Astrocyte of the hippocampus (primary cell): ENCODE results near the gene SLC39A1.
"Not testable (repeated sequence)": the region's sequence is repeated elsewhere in the genome, so short reads cannot be mapped to it uniquely, and the experiment has no call there.

Source experiments
- DNase-seq: peaks from one replicate; pipeline ENCODE4 v3.0.0; 2011; ENCODE audit warnings: low read depth, low spot score

Gene SLC39A1

DNA sequence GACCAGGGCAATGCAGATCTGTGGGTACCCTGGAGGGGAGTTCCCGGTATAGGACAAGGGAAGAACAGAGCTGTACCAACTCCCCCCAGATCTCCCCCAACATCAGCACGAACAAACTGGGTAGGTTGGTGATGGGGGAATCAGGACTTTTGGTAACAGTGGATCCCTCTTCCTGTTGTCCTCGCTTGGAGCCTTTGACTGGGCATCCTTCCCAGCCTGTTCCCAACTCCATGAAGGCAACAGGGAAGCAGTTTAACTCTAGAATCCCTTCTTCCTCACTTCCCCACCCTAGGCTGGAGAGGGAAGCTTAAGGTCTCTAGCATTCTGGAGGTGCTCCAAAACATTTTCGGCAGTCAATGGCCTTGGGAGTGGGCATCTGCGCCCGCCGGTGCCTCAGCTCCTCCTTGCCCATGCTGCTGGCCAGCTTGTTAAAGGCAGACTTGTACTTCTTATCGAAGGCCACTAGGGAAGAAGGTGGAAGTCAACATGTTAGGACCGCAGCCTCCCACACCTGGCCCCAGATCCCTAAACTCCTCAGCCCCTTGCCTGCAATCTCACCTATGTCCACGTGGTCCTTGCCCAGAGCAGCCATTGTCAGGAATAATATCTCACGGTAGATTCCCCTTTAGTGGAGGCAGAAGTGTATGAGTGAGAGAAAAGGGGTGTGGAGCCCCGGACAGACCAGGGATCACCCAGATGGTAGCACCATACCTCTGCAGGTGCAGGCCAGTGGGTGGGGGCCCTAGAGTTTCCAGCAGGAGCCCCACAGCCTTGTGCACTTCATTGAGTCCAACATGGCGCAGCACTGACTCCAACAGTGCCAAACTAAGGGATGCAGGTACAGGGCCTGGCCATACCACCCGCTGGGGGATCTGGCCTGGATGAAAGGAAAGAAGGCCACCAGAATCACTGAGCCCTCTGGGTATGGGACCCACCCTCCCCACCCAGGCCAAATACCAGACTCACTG lies 33.1 kb downstream of the SLC39A1 start:
- no peak for DNase-seq

- no peak for DNase-seq
Observed at GRCh38 chr1:153929426-153929825, 33.9 kb downstream of the SLC39A1 start.

GRCh38 chr1:153928791-153929341 lies 34.5 kb downstream of the SLC39A1 start:
- DNase-seq, result peak; percentile 38

GRCh38 chr1:153928245-153928644 lies 35.1 kb downstream of the SLC39A1 start:
- no peak for DNase-seq

- no peak for DNase-seq
Observed at GRCh38 chr1:153926405-153926804, 36.9 kb downstream of the SLC39A1 start.

GRCh38 chr1:153922972-153923925 lies 40.1 kb downstream of the SLC39A1 start, which contains the start of gene GATAD2B:
TSS of gene GATAD2B (minus strand) at chr1:153922972. CDS start at chr1:153828347, 94,625 bp downstream.
- peak; percentile 100 for DNase-seq

DNA sequence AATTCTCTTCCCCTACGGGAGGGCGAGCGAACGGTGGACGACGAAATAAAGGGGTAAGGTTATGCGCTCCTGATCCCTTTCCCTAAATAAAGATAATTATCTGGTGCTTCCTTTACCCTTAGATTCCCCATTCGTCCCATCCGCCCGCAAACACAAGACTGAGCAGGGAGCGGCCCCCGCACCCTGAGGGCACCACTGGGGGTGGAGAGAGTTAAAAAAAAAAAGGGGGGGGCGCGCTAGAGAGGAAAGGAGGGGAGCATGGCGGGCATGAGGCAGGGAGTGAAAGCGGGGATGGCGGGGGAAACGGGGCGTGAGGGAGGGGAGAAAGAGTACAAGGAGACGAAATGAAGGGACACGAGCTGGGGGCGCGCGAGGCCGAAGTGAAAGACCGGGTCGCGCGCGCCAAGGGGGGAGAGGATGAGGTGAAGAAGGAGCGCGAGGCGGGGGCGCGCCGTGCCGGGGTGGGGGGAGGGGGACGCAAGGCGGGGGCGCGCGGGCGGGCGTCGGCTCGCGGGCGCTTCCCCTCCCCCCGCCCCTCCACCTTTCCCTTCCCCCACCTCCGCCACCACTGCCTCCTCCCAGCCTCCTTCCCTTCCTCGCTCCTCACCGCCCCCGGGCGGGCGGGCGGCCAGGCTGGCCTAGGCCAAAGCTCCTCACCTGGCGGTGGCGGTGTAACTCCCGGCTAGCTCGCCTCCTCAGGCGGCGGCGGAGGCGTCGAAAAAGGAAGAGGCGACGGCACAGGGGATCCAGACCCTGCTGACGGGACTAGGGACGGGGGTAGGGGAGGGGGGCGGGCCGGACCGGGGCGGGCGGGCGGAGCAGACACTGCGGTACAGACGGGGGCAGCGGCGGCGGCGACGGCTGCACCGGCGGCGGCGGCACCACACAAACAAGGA lies 41.0 kb downstream of the SLC39A1 start:
- no peak for DNase-seq

DNA sequence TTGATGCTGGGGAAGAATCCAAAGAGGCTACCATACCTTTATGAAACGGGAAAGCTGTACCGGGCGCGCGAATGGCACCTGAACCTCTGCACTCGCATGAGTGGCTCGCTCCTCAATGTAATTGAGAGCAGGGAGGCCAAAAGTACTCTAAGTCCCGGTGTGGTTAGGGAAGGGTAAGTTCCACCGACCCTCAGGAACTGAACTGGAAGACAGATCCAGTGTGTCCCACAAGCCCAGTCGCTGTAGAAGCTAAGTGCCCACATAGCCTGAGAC lies 41.6 kb downstream of the SLC39A1 start:
- DNase-seq, result peak; percentile 46

DNA sequence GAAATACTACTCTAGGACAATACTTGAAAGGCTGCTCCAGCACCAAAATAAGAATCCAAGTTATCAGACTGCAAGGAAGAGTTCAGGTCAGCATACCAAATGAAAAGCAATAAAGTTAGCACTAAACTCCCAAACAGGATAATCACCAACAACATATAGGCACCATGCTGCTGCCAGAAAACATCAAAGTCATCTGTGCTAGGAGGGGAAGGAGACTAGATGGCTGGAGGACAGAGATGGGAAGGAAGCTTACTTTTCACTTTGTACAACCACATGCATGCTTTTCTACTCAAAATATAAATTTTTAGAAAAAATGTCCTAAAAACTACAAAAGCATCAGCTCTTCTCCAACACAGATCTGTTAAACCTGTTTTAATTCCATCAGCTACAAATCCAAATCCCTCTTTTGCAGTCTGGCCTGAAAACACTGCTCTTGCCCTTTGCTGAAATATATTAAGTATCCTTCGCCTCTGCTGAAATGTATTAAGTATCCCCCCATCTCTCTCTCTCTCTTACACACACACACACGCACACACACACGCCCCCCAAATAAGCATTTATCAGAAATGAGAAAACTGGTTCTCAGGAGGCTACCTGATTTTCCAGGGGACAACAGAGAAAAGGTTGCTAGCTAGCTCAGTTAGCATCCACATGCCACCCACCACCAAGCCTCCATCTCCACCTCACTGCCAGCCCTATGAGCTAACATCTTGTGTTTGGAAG lies 42.1 kb downstream of the SLC39A1 start:
- no peak for DNase-seq

DNA sequence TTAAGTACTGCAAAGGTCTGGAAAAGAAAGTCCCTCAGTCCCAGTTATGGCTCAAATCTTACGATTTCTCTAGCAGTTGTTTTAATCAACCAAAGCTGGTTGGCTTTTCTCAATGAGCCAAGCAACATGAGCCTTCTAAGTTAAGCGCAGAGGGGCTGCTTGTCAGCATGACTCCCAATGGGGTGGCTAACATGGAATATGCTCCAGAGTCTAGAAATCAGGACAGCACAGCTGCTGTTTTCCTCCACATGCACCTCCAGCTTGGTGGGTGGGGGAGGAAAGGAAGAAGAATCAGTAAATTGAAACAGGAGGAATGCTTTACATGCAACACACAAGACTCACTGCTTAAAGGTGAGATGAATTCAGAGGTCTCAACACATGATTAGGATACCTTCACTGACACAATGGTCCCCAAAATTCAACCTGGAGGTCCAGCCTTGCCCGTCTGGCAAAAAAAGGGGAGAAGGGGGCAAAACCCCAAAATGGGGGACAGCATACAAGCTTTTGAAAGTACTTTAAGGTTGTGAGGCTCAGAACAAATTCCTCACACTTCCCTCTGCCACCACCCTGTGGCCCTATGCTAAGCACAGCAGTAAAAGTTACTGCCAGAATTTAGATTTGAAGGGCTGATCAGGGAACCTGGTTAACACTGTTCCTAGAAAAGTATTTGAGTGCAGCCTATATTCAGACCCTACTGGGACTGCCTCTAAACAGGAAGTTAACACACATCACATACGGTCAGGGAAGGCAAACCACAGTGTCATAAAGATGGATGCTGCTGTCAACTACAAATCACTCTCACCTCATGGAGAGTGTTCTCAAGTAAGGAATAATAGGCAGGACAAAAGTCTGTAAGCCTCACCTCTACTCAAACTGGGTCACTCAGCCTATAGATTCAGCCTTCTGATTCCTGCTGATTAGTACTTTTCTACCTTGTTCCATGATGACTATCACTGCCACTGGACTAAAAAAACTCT lies 43.2 kb downstream of the SLC39A1 start:
- DNase-seq, result peak; percentile 41

GRCh38 chr1:153916297-153916696 lies 47.0 kb downstream of the SLC39A1 start:
- DNase-seq, result no peak

GRCh38 chr1:153912349-153912748 lies 51.0 kb downstream of the SLC39A1 start:
- DNase-seq, result no peak

- not testable (repeated sequence) for DNase-seq
Observed at GRCh38 chr1:153910560-153910959, 52.8 kb downstream of the SLC39A1 start.
